Mesothelial cell of epicardium (in vitro differentiated cells): Measurements from ENCODE around the gene NBPF12. TPM values are rescaled to one million over a fixed set of nuclear protein-coding genes. Genes with fewer than 3 reads are reported as not detected.
"Not testable (repeated sequence)": the region's sequence is repeated elsewhere in the genome, so short reads cannot be mapped to it uniquely, and the experiment has no call there.

Experiments
- DNase-seq, 2 experiments: peaks; one replicate each; pipeline ENCODE4 v3.0.0; 2021; ENCODE audit warnings: low spot score in 2 of 2; ENCODE audit not compliant: unreplicated experiment in 2 of 2
- H3K27ac Mint-ChIP-seq: 2 replicates; pipeline ENCODE4 v1.8.0; 2021; ENCODE audit warnings: mixed read lengths
- H3K27me3 Mint-ChIP-seq: 2 replicates; pipeline ENCODE4 v1.8.0; 2021; ENCODE audit warnings: low read depth, mixed read lengths
- H3K36me3 Mint-ChIP-seq: 2 replicates; pipeline ENCODE4 v1.8.0; 2021; ENCODE audit warnings: mixed read lengths
- H3K4me1 Mint-ChIP-seq: 2 replicates; pipeline ENCODE4 v1.8.0; 2021; ENCODE audit warnings: mixed read lengths
- H3K4me3 Mint-ChIP-seq: 2 replicates; pipeline ENCODE4 v1.8.0; 2021; ENCODE audit warnings: mild to moderate bottlenecking, moderate library complexity, mixed read lengths
- H3K9me3 Mint-ChIP-seq: 2 replicates; pipeline ENCODE4 v1.8.0; 2021; ENCODE audit warnings: mixed read lengths
- CTCF ChIP-seq: fragments of 200-600 bp; sonication (generic); IDR thresholded peaks from one replicate; pipeline ENCODE4 v1.5.0; 2021; ENCODE audit warnings: antibody characterized with exemption; ENCODE audit not compliant: unreplicated experiment
- total RNA-seq: library from RNA; stranded (reverse); gene quantifications from 3 replicates; pipeline ENCODE4 v1.2.1, GENCODE V29; 2021

NBPF12 gene
- total RNA-seq, 1 donor from 2014 or later = 19.7 TPM

GRCh38 chr1:146938927-146939786 is 1.0 kb downstream of the NBPF12 start:
- Mint-ChIP-seq H3K4me3 (peak overlapping the region; percentile 93), H3K27ac (peak overlapping the region; percentile 97)
- H3K27me3 Mint-ChIP-seq, H3K4me1 Mint-ChIP-seq, H3K9me3 Mint-ChIP-seq, H3K36me3 Mint-ChIP-seq: not testable (repeated sequence)
- DNase-seq = peak; percentile 22 to 64

- not testable (repeated sequence) for H3K27me3 Mint-ChIP-seq, H3K36me3 Mint-ChIP-seq, H3K4me1 Mint-ChIP-seq, DNase-seq, H3K9me3 Mint-ChIP-seq, H3K27ac Mint-ChIP-seq
- peak overlapping the region; percentile 93 for H3K4me3 Mint-ChIP-seq
Measured at GRCh38 chr1:146940293-146940692, 2.2 kb downstream of the NBPF12 start.

GRCh38 chr1:146943342-146943886 is 5.3 kb downstream of the NBPF12 start:
- H3K36me3 Mint-ChIP-seq, H3K4me3 Mint-ChIP-seq, H3K9me3 Mint-ChIP-seq, H3K27ac Mint-ChIP-seq, H3K27me3 Mint-ChIP-seq, H3K4me1 Mint-ChIP-seq, DNase-seq: not testable (repeated sequence)

GRCh38 chr1:146948127-146948526 is 10.0 kb downstream of the NBPF12 start:
- not testable (repeated sequence) for DNase-seq, H3K36me3 Mint-ChIP-seq, H3K9me3 Mint-ChIP-seq, H3K27me3 Mint-ChIP-seq, H3K4me3 Mint-ChIP-seq, H3K4me1 Mint-ChIP-seq, H3K27ac Mint-ChIP-seq

DNA sequence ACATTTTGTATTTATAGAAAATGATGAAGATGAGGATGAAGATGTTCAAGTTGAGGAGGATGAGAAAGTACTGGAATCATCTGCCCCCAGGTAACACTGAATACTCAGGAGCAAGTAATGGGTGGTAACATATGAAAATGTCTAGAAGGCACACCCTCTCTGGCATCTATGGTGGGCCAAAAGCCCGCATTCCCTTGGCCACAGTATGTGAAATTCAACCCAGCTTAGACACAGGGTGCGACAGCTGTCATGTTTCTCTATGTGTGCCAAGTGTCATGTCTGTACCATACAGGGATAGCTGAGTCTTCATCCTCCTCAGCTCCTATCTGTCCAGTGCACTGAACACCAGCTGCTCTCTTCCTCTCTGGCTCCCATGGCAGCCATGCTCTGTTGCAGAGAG is 26.2 kb downstream of the NBPF12 start:
- not testable (repeated sequence) for H3K4me1 Mint-ChIP-seq, DNase-seq, H3K27me3 Mint-ChIP-seq, H3K36me3 Mint-ChIP-seq, H3K4me3 Mint-ChIP-seq, H3K27ac Mint-ChIP-seq, H3K9me3 Mint-ChIP-seq

GRCh38 chr1:146966351-146966750 is 28.2 kb downstream of the NBPF12 start:
- H3K4me1 Mint-ChIP-seq, H3K36me3 Mint-ChIP-seq, H3K9me3 Mint-ChIP-seq, H3K27ac Mint-ChIP-seq, H3K4me3 Mint-ChIP-seq, DNase-seq, H3K27me3 Mint-ChIP-seq: not testable (repeated sequence)
- TF ChIP-seq CTCF = peak; percentile 25

DNA sequence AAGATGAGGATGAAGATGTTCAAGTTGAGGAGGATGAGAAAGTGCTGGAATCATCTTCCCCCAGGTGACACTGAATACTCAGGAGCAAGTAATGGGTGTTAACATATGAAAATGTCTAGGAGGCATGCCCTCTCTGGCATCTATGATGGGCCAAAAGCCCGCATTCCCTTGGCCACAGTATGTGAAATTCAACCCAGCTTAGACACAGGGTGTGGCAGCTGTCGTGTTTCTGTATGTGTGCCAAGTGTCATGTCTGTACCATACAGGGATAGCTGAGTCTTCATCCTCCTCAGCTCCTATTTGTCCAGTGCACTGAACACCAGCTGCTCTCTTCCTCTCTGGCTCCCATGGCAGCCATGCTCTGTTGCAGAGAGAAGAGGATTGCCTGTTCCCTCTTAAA is 32.5 kb downstream of the NBPF12 start:
- H3K36me3 Mint-ChIP-seq, H3K4me3 Mint-ChIP-seq, H3K4me1 Mint-ChIP-seq, H3K27ac Mint-ChIP-seq, H3K27me3 Mint-ChIP-seq, DNase-seq, H3K9me3 Mint-ChIP-seq: not testable (repeated sequence)

DNA sequence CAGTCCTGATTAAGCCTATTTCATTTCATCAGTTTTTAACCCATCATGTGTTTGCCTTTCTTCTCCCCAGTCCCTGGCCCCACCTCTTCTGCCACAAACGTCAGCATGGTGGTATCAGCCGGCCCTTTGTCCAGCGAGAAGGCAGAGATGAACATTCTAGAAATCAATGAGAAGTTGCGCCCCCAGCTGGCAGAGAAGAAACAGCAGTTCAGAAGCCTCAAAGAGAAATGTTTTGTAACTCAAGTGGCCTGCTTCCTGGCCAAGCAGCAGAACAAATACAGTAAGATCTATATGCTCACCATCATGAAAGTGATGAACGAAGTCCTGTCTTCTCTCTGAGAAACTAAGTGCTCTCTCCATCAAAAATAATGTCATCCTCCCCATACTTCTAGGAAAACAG is 34.6 kb downstream of the NBPF12 start:
- not testable (repeated sequence) for H3K4me3 Mint-ChIP-seq, H3K9me3 Mint-ChIP-seq, H3K36me3 Mint-ChIP-seq, H3K27ac Mint-ChIP-seq, H3K4me1 Mint-ChIP-seq, H3K27me3 Mint-ChIP-seq, DNase-seq

DNA sequence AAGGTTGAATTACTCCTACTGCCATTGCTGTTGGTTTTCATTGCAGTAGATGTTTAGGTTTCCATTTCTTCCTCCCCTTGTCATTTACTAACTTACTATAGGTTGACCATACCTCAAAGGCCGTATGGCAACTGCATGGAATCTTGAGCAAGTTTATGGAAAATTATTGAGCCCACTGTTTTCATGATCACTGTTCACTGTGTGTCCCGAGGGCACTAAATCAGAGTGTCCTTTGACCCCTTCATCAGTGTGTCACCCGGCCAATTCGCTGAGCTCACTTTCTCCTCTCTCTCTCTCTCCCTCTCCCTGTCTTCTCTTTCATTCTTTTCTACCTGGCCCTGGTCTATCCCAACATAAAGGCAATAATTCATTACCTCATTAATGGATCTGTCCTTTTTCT is 47.7 kb downstream of the NBPF12 start:
- not testable (repeated sequence) for H3K4me3 Mint-ChIP-seq, H3K4me1 Mint-ChIP-seq, H3K27me3 Mint-ChIP-seq, H3K9me3 Mint-ChIP-seq, DNase-seq, H3K27ac Mint-ChIP-seq, H3K36me3 Mint-ChIP-seq

- H3K4me1 Mint-ChIP-seq, H3K27me3 Mint-ChIP-seq, H3K4me3 Mint-ChIP-seq, DNase-seq, H3K9me3 Mint-ChIP-seq, H3K36me3 Mint-ChIP-seq, H3K27ac Mint-ChIP-seq: not testable (repeated sequence)
Measured at GRCh38 chr1:146986450-146986849, 48.3 kb downstream of the NBPF12 start.

DNA sequence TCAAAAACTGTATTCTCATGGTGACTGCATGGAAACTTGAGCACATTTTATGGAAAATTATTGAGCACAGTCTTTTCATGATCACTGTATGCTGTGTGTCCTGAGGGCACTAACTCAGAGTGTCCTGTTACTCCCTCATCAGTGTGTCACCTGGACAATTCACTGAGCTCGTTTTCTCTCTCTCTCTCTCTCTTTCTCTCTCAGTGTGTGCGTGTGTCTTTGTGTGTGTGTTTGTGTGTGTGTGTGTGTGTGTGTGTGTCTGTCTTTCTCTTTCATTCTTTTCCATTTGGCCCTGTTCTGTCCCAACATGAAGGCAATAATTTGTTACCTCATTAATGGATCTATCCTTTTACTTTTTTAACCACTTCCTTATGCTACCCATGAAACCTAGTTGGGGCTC is 49.4 kb downstream of the NBPF12 start:
- not testable (repeated sequence) for H3K9me3 Mint-ChIP-seq, H3K36me3 Mint-ChIP-seq, DNase-seq, H3K4me3 Mint-ChIP-seq, H3K27ac Mint-ChIP-seq, H3K27me3 Mint-ChIP-seq, H3K4me1 Mint-ChIP-seq

DNA sequence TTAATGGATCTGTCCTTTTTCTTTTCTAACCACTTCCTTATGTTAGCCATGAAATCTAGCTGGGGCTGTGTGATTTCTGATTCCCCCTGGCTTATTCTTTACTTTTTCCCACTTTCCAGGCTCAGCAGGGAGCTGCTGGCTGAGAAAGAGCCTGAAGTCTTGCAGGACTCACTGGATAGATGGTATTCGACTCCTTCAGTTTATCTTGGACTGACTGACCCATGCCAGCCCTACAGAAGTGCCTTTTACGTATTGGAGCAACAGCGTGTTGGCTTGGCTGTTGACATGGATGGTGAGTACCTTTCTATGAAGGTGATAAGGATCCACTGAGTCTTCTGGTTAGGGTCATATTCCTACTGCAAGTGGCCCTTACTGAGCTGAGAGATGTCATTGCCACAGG is 51.3 kb downstream of the NBPF12 start:
- not testable (repeated sequence) for H3K9me3 Mint-ChIP-seq, H3K4me3 Mint-ChIP-seq, H3K27ac Mint-ChIP-seq, H3K27me3 Mint-ChIP-seq, DNase-seq, H3K4me1 Mint-ChIP-seq
- H3K36me3 Mint-ChIP-seq = peaks cover 11% of the 10 kb centered on the region

DNA sequence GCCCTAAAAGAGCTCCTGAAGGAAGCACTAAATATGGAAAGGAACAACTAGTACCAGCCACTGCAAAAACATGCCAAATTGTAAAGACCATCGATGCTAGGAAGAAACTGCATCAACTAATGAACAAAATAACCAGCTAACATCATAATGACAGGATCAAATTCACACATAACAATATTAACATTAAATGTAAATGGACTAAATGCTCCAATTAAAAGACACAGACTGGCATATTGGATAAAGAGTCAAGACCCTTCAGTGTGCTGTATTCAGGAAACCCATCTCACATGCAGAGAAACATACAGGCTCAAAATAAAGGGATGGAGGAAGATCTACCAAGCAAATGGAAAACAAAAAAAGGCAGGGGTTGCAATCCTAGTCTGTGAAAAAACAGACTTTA is 70.4 kb downstream of the NBPF12 start:
- DNase-seq, H3K4me1 Mint-ChIP-seq, H3K27me3 Mint-ChIP-seq, H3K36me3 Mint-ChIP-seq, H3K4me3 Mint-ChIP-seq, H3K27ac Mint-ChIP-seq: not testable (repeated sequence)
- H3K9me3 Mint-ChIP-seq = peaks cover 18% of the 10 kb centered on the region
